Hematopoietic multipotent progenitor cell (in vitro differentiated cells): ENCODE data around the gene ZNF474. TPM values are rescaled to one million over a fixed set of nuclear protein-coding genes. Genes with fewer than 3 reads are reported as not detected.

Experiments
- total RNA-seq: library from RNA; depleted of rRNA; stranded (reverse); fragments of >200 nt; gene quantifications from one replicate; pipeline ENCODE4 v1.2.3, GENCODE V29; 2012

Gene ZNF474
- total RNA-seq, 1 donor = 3.2 TPM

Other genes starting within 250 kb of the ZNF474 start
- 3.8 TPM for gene SRFBP1, start 167.6 kb upstream of the ZNF474 start, total RNA-seq
- 14.3 TPM for gene LOX, start 51.3 kb upstream of the ZNF474 start, total RNA-seq
- gene SNCAIP, start 182.7 kb downstream of the ZNF474 start, total RNA-seq = 0.54 TPM